GM12892 (cell line): ENCODE measurements around the gene TSEN15.

ENCODE experiments used
- POLR2A ChIP-seq: IDR thresholded peaks from 2 replicates; pipeline ENCODE4 v1.6.1; 2011; ENCODE audit warnings: low read depth, low read length, control low read depth
- TAF1 ChIP-seq: IDR thresholded peaks from 2 replicates; pipeline ENCODE4 v1.6.1; 2011; ENCODE audit warnings: low read depth, mild to moderate bottlenecking, control low read depth, low read length, borderline replicate concordance

GRCh38 chr1:184037849-184038591 lies 13.5 kb upstream of the TSEN15 start:
- TF ChIP-seq POLR2A (no peak), TAF1 (no peak)
